ENCODE measurements around the gene LRP8.

Gene LRP8

GRCh38 chr1:53359225-53359933 lies 31.5 kb upstream of the LRP8 start:
- DNase-seq = no peak

DNA sequence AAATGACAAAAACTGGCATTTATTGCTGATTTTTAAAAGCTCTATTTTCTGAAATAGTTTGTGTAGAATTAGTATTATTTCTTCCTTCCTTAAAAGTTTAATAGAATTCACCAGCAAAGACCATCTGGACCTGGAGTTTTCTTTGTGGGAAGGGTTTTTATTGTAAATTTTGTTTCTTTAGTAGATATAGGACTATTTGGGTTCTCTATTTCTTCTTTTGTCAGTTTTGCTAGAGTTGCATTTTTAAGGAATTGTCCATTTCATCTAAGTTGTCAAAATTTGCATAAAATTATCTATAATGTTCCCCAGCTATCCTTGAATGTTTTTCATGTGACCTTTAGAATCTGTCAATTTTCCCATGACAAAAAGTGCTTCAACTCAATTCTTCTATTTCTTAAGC lies 28.8 kb upstream of the LRP8 start:
- DNase-seq = no peak

- no peak for DNase-seq
Measured at GRCh38 chr1:53354119-53354518, 26.2 kb upstream of the LRP8 start.

GRCh38 chr1:53352561-53352960 lies 24.7 kb upstream of the LRP8 start:
- no peak for DNase-seq

GRCh38 chr1:53350853-53351767 lies 23.2 kb upstream of the LRP8 start:
- no peak for DNase-seq

DNA sequence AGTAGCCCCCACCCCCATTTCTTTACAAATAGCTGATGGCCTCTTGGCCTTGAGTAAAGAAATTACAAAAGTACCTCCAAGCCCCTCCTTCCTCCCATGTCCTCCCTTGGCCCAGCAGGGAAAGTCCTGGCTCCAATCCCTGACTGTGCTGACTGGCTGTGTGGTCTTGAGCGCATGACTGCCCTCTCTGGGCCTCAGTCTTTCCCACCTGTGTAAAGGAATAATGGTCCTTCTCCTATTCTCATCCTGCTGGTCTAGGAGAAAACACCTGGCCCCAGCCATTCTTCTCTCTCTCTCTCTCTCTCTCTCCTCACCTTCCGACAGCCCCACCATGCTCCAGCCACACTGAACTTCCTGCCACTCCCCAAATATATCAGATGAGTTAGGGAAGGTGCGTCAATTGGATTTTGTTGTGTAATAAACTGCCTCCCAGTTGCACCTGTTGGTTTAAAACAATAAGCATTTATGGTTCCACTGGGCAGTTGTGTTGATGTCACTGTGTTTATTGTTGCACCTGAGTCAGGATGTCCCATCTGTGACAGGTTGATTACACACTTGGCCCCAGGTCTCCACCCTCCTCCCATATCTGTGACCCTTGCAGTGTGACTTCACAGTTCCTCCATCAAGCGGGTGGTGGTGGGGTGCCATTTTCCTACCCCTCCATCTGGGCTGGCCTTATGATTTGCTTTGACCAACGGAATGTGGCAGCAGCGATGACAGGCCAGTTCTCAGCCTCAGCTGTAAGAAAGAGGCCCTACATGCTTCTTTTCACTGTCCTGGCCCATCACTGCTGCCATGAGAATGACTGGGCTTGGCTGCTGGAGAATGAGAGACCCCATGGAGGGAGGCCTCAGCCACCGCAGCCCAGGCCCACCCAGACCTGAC lies 22.3 kb upstream of the LRP8 start:
- no peak for DNase-seq

DNA sequence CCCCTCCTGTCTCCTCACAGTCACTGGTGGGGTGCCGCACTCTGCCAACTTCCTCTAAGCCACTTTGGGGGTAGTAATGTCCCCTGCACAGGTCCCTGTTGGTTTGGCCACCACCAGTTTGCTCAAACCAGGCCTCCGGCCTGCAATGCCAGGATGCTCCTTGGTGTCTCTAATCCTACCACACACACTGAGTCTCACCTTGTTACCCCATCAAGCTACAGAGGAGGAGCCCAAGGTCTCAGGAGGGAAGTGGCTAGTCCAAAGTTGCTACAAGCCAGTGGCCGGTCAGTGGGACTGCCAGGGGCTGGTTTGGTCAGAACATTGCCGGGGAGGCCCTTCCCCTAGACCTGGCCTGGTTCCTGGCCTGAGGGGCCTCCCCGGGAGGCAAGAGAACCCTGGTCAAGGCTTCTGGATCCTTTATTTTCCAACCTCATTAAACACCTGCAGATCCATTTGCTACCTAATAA lies 21.5 kb upstream of the LRP8 start:
- no peak for DNase-seq

GRCh38 chr1:53348486-53349368 lies 20.9 kb upstream of the LRP8 start:
- DNase-seq = no peak

DNA sequence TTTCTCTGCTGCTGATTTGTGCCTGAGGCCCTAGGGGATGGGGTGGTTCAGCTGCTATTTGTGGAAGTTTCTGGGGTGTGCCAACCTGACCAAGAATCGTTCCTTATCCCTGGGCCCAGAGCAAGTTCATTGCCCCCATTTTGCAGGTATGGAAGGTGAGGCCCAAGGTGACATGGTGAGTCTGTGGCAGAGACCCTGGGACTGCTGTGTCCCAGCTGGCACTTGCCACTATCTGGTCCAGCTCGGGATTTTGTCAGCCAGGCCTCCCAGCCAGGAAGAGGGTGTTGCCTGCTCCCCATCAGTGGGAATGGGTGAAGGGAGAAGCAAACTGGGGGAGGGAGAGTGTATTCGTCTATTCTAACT lies 18.9 kb upstream of the LRP8 start:
- DNase-seq = no peak

DNA sequence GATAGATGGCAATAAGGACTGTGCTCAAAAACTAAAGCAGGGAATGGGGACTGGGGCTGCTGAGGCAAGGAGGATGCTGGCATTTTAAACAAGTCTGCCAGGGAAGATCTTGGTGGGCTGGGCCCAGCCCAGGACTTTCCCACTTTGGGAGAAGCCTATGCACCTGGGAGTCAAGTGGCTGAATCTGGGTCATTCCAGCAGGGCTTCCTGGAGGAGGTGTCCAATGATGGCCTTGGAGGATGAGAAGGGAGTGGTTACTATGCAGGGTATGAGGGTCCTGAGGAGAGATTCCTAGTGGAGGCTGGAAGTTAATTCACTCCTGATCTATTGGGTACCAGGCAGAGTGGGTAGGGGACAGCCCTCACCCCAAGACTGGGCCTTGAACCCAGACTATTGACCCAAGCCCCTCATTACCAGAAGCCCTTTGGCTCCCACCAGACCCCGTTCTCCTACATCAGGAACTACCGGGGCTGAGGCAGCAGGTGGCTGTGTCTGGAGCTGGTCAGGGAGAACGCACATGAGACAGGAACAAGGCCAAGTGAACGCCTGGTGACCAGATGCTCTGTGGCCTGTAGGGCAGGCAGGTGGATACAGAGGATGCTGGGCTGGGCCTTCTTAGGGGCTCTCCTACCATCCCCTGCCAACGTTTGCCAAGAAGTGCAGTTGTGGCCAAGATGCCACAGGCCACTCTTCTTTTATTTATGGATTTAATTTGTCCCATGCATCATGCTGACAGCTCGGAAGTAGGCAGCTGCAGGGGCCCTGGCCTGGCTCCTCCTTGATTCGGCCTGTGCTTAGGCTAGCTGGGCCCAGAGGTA lies 18.3 kb upstream of the LRP8 start:
- DNase-seq = no peak

DNA sequence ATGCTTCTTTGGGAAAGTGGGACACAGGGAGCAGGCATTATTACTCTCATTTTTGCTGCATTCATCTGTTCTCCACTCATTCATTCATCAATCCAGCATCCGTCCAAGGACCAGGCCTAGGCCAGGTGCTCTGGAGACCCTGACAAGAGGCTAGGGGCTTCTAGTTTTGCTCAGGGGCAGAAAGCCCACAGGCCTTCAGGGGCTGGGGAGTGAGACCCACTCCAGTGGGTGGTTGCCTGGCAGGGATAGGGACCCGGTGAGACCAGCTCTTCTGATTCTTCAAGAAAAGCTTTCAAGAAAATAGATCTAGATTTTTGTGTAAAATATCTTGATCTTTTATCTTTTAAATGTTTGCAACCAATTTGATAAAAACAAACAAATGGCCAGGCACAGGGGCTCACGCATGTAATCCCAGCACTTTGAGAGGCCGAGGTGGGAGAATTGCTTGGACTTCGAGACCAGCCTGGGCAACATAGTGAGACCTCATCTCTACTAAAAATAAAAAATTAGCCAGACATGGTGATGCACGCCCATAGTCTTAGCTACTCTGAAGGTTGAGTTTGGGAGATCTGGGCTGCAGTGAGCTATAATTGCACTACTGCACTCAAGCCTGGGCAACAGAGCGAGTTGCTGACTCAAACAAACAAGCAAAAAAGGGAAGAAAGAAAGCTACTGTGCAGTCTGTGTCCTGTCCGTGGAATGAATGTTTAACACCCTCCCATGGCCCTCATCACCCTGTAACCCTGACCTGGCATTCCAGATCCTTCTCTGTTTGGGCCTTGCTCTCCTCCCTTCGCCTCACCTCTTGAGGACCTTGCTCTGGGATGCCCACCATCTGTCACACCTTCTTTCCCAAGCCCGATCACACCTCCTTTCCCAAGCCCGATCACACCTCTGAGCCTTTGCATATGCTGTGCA lies 17.3 kb upstream of the LRP8 start:
- no peak for DNase-seq

DNA sequence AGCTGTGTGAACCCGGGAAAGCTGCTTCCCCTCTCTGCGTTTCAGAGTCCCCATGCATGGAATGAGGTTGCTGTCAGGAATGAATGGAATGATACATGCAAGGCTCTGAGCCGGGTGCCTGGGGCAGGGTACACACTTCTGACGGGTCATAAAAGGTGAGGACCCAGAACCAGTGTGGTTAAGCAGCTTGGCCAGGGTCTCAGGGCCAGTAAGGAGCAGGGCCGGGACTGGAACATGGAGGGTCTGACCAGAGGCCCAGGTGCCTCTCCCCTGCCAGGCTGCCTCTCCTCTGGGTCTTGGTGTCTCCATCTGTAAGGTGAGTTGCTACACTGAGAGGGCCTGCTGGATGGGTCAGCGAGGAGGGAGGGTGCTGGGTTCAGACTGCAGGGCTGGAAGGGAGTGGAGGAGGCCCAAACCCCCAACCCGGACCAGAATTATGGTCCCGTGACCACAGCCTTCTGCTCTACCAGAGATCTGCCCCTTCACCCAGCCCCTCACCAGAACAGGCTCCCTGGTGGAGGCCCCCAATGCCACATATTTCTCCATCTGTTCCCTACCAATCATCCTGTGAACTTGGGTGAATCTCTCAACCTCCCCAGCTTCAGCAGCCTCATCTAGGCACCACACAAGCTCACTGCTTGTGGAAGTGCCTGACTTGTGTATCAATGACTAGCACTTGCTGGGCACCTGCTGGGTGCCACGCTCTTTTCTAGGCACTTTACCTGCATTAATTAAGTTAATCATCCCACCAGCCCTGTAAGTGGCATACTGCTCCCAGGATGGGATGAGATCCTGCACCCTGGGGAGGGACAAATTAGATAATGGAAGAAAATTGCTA lies 16.2 kb upstream of the LRP8 start:
- DNase-seq = no peak

DNA sequence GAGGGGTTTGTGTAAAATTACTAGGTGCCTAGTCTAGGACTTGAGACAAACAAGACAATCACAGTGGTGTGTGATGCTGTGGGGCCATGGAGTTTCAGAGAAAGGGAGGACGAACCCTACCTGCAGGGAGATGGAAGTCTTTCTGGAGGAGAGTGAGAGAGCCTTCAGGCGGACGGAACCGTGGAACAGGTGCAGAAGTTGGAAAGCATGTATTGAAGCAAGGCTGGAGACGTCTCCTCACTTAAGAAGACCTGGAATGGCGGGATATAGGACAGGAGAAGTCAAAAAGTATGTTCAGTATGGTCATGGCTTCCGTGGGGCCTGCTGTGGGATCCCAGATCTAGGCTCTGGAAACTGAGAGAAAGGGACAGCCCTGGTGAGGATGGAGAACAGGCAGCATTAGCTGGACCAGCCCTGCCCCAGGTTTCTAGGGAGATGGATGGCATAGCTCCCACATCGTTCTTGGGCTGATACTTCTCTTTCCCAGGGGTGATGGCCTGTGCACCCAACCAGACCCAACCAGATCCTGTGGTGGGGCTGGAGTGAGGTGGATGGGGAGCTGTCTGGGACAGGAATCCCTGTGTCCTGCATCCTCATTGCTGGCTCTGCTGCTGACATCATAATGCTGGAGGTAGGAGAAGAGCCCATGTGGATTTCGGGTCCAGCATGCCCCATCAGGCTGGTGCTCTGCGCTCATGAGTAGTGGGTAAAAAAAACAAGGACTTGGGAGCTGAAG lies 15.0 kb upstream of the LRP8 start:
- no peak for DNase-seq

DNA sequence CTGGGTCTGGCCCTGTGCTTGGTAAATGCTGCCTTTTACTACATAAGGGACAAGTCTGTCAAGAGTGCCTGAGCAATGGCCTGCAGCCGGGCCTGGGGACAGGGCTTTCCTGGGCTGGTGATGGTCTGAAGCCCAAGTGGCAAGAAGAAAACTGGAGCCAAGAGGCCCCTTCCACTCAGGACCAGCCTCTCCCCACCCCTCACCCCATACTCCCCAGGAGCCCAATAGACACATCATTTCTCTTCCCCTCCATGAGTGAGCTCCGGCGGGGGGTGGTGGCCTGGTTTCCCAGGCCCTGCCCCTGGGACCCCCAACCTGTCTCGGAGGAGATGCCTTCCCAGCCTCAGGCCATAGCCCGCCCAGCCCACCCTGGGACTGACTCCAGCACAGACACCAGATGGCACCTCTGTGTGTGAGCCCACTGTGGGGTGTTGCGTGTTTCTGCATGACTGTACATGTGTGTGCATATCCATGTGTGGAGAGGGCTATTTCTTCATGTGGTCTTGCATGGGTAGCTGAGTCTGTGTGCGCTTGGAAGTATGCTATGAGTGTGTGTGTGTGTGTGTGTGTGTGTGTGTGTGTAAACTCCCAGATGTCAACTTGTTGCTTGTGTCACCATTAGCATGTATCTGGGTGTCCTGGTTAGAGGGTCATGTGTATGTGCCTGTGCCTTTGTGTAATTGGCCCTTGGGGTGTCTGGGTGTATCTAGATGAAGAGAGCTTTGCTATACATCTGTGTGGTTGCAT lies 14.3 kb upstream of the LRP8 start:
- DNase-seq = no peak

- no peak for DNase-seq
Measured at GRCh38 chr1:53341521-53341895, 13.6 kb upstream of the LRP8 start.

- DNase-seq = no peak
Measured at GRCh38 chr1:53340660-53341520, 13.0 kb upstream of the LRP8 start.
